ENCODE measurements around the gene IFI27L2.

GRCh38 chr14:94112513-94113063, 16.8 kb downstream of the IFI27L2 start:
- TF ChIP-seq CTCF (IDR thresholded peaks at IDR 0.05): no peak
- no peak for TF ChIP-seq POLR2A (IDR thresholded peaks at IDR 0.05)
- TF ChIP-seq POLR2AphosphoS5 (IDR thresholded peaks at IDR 0.05; ENCODE audit: insufficient read depth in 1 of 2, low read depth in 1 of 2): no peak

All from vagina (tissue), 2 donors.